Gastroesophageal sphincter (tissue), 3 donors: ENCODE measurements around the gene ZFP2.

Experiments used
- EP300 ChIP-seq: sonication (generic); formaldehyde crosslinking; IDR thresholded peaks from one replicate; pipeline ENCODE4 v1.6.1; 2017; ENCODE audit warnings: antibody characterized with exemption, mild to moderate bottlenecking
- TF ChIP-seq, protein P1 (sequence below), 4 experiments: fragments of 200-600 bp in 2 of 4; fragments of 450-650 bp in 2 of 4; sonication (generic) in 1 of 4; IDR thresholded peaks; one replicate each; pipeline ENCODE4 v1.5.1; 2017 to 2019; ENCODE audit warnings: antibody characterized with exemption in 4 of 4, mild to moderate bottlenecking in 2 of 4, moderate library complexity in 2 of 4

DNA sequence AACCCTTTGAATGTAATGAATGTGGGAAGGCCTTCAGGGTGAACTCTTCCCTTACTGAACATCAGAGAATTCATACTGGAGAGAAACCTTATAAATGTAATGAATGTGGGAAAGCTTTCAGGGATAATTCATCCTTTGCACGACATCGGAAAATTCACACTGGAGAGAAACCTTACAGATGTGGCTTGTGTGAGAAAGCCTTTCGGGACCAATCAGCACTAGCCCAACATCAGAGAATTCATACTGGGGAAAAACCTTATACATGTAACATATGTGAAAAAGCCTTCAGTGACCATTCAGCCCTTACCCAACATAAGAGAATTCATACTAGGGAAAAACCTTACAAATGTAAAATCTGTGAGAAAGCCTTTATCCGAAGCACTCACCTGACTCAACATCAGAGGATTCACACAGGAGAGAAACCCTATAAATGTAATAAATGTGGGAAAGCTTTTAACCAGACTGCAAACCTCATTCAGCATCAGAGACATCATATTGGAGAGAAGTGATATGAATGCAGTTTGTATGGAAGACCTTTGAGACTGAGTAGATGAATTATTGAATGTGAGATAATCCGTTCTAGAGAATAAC is 69.8 kb downstream of the ZFP2 start:
- TF ChIP-seq, protein P1, sequence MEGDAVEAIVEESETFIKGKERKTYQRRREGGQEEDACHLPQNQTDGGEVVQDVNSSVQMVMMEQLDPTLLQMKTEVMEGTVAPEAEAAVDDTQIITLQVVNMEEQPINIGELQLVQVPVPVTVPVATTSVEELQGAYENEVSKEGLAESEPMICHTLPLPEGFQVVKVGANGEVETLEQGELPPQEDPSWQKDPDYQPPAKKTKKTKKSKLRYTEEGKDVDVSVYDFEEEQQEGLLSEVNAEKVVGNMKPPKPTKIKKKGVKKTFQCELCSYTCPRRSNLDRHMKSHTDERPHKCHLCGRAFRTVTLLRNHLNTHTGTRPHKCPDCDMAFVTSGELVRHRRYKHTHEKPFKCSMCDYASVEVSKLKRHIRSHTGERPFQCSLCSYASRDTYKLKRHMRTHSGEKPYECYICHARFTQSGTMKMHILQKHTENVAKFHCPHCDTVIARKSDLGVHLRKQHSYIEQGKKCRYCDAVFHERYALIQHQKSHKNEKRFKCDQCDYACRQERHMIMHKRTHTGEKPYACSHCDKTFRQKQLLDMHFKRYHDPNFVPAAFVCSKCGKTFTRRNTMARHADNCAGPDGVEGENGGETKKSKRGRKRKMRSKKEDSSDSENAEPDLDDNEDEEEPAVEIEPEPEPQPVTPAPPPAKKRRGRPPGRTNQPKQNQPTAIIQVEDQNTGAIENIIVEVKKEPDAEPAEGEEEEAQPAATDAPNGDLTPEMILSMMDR (IDR thresholded peaks at IDR 0.05): no peak
- no peak for TF ChIP-seq EP300
